GM12874 (cell line): ENCODE measurements around the gene CCDC47.
A peak's percentile ranks its signal among the peaks of the same experiment; 100 is the strongest.

ENCODE experiments used
- TF ChIP-seq, protein P1 (sequence below): IDR thresholded peaks from 2 replicates; pipeline ENCODE4 v1.5.1; 2011; ENCODE audit warnings: low read depth, mild to moderate bottlenecking, control low read depth, low read length, moderate library complexity; ENCODE audit not compliant: insufficient read depth

CCDC47 gene

DNA sequence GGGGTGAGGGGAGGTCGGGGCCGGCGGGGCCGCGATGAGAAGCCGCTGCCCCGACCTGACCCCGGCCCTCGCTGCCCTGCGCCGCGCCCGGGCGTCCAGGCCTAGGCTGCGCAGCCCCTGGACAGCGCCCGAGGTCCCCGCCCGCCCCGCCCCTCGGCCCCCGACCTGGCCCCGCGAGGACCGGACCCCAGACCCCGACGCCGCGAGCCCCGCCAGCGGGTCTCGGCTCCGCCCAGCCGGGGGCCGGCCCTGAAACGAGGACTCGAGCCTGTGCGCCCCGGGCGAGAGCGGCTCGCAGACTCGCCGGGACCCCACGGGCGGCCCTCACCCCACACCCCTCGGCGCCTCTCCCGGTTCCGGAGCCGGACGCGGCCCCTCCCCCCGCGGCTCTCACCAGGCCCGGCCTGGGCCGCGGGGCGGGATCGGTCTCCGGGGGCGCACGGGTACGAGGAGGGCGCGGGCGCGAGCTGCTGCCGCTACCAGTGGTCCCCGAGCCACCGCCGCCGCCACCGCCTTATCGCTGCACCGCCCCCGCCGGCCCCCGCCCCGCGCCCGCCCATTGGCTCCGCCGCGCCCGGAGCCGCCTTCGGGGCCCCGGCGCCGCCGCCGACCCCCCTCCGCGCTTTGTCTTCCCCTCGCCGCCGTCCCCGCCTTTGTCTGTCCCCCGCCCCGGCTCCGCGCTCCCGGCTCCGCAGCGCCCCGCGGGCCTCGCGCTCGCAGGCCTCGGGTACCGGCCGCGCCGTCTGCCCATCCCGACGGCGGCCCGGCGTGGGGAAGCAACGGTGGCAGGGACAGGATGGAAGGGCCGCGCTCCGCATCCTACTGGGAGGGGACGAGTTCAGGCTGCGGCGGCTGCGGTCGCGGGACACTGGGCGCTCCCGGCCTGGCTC lies 73.5 kb downstream of the CCDC47 start, which contains the start of gene LIMD2:
TSS of gene LIMD2 (minus strand) at position 488 of the 890 bp plus-strand sequence. CDS start 827 bp downstream, outside the sequence.
- TF ChIP-seq, protein P1, sequence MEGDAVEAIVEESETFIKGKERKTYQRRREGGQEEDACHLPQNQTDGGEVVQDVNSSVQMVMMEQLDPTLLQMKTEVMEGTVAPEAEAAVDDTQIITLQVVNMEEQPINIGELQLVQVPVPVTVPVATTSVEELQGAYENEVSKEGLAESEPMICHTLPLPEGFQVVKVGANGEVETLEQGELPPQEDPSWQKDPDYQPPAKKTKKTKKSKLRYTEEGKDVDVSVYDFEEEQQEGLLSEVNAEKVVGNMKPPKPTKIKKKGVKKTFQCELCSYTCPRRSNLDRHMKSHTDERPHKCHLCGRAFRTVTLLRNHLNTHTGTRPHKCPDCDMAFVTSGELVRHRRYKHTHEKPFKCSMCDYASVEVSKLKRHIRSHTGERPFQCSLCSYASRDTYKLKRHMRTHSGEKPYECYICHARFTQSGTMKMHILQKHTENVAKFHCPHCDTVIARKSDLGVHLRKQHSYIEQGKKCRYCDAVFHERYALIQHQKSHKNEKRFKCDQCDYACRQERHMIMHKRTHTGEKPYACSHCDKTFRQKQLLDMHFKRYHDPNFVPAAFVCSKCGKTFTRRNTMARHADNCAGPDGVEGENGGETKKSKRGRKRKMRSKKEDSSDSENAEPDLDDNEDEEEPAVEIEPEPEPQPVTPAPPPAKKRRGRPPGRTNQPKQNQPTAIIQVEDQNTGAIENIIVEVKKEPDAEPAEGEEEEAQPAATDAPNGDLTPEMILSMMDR: no peak

DNA sequence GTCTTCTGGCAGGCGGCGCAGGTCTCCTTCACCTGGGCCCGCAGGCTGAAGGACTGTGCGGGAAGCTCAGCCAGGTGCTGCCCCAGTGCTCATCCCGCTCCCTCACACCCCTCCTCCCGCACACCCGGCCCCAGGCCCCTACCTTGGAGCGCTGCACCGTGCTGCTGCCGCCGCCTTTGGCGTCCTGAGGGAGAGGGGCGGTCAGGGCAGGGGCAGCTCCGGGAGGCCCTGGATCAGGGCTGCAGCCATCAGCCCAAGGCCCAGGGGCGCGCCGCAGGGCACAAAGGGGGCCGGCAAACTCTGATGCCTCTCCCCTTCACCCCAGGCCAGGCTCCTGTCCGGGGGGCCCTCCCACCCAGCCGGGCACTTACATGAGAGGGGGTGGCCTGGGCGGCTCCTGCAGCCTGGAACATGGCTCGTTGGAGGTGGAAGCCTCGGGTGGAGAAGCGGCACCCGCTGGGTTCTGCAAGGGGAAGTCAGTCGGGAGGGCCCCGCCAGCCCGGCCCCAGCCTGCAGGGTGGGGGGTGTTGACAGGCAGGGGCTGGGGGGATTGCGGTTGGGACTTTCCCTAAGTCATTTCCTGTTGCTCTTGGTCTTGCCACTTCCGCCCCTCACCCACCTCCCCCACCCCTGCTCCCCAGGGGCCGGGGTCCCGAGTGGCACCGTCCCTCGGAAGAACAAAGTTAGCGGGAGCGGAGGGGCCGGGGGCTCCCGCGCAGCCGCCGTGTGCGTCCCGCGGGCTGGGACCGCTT lies 74.3 kb downstream of the CCDC47 start:
- TF ChIP-seq, protein P1: no peak

DNA sequence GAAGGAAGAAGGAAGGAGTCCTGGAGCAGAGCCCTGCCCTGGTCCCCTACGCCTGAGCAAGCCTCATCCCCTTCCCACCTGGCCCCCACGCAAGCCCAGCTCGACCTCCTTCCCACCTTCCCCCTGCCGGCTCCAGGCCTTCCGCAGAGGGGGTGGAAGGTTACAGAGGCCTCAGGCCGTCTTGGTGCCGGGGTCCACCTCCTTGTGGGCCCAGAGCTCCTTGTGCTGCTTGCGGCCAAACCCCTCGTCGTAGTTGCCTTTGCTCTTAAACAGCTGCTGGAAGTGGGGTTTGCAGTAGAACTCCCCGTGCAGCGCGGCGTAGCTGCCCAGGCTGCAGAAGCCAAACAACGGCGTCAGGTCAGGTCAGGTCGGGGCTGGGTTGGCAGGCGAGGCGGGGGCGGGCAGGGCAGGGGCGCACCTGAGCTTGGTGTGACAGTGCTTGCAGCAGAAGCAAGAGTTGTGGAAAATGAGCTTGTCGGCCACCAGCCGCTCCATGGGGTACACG lies 75.0 kb downstream of the CCDC47 start:
- TF ChIP-seq, protein P1: no peak

DNA sequence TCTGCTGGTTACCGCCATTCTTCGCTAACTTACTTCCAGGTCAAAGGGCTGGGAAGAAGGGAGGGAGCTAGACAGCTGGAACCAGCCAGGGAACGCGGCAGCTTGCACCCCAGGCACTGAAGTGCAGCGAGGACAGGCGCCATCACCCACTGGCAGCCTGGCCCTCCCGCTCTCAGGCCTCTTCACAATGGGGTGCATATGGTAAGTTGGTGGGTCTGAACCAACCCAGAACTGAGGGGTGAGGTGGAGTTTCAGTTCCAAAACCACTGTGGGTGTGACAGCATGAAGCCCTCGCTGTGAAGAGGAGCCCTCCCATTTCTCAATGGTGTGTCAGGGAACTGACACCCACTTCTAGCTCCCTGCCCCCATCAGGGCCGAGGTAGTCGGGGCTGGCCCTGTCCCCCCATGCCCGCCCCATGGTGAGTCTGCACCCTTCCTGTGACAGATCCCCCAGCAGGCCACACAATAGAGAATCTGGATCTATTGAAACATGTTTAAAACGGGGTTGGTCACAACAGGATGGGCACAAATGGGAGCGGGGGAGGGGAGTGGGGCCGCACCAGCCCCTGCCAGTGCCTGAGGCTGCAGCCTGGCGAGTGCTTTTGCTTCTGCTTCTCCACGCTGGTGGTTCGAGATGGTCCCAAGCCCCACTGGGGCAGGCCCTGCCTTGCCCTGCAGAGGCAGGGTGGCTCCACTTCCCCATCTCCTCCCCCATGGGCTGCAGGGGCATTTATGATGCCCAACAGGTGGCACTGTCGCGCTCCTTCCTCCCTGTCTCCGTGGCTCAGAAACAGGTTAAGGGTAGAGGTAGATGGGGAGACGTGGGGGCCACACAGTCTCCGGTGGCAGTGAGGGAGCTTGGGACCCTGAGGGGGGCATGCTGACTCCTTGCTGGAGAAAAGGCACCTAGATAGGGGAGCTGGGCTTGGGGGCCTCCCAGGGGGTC lies 75.8 kb downstream of the CCDC47 start:
- TF ChIP-seq, protein P1: peak; percentile 78

DNA sequence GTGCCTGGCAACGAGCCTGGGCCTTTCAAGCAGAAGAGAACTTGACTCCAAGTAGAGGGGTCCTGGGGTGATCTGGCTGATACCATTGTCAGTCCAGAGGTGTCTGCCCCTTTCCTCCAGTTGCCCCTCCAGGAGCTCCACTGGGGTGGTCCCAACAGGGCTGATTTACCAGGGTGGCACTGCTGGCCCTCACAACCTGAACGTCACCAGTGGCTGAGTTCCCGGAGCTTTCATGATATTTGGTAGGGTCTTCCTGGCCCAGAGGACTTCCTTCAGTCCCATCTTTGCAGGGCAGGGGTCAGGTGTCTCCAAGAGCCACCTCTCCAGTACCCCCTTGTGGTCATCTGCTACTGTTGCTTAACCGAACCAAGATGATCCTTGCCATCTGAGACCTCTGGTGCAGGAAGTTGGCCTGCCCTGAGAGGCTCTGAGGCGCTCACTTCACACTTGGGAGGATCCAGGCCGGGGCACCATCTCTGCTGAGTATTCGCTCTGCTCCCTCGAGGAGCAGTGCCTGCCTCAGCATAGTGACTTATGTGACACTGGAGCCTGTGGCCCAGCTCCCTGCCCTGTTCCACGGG lies 76.9 kb downstream of the CCDC47 start:
- TF ChIP-seq, protein P1: peak; percentile 55; the same call in 1 of the 2 replicates

DNA sequence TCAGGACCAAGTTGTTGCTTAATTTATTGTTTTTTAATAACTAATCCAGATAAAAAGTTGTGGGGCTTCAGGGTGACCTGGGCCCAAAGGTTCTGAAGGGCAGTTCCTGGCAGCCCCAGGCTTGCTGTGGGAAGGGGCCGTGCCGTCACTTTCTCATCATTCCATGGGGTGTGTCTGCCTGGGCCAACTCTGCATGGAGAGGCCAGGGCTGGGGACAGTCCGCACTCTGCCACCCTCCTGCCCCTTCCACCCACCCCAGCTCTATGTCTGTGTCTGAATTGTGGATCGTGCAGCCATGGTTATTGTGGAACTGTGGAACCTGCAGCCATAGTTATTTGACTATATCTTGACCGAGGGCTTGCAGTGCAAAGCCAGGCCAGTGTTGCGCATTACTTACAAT lies 77.5 kb downstream of the CCDC47 start:
- TF ChIP-seq, protein P1: no peak
